AG09309 (cell line): Measurements from ENCODE around the gene ZSWIM5.
A peak's percentile ranks its signal among the peaks of the same experiment; 100 is the strongest.
"Not testable (repeated sequence)": the region's sequence is repeated elsewhere in the genome, so short reads cannot be mapped to it uniquely, and the experiment has no call there.

Experiments used
- DNase-seq: peaks from one replicate; pipeline ENCODE4 v3.0.0-alpha.2; 2010; ENCODE audit warnings: low read depth
- H3K4me3 ChIP-seq: 2 replicates; pipeline ENCODE4 v1.5.1; 2011; ENCODE audit warnings: mild to moderate bottlenecking, low read depth, low read length, moderate library complexity; ENCODE audit not compliant: control insufficient read depth
- TF ChIP-seq, protein P1 (sequence below): IDR thresholded peaks from 2 replicates; pipeline ENCODE4 v1.5.1; 2011; ENCODE audit warnings: mild to moderate bottlenecking, low read depth, low read length, inconsistent platforms; ENCODE audit not compliant: insufficient read depth, control insufficient read depth; ENCODE audit errors: missing control alignments

The ZSWIM5 gene

DNA sequence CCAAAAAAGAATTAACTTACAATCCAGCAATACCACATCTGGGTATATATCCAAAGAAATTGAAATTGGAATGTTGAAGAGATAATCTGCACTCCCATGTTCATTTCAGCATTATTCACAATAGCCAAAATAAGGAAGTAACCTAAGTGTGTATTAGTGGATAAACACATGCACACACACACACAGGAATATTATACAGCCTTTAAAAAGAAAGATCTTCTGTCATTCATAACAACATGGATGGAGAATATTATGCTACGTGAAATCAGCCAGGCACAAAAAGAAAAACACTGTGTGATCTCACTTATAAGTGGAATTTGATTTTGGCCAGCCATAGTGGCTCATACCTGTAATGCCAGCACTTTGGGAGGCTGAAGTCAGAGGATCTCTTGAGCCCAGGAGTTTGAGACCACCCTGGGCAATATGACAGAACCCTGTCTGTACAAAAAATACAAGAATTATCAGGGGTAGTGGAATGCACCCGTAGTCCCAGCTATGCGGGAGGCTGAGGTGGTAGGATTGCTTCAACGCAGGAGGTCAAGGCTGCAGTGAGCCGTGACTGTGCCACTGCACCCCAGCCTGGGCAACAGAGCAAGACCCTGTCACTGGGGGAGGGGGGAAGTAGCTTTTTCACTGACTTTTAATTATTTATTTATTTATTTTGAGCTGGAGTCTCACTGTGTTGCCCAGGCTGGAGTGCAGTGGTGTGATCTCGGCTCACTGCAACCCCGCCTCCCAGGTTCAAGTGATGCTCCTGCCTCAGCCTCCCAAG, 210.8 kb downstream of the ZSWIM5 start:
- TF ChIP-seq, protein P1, sequence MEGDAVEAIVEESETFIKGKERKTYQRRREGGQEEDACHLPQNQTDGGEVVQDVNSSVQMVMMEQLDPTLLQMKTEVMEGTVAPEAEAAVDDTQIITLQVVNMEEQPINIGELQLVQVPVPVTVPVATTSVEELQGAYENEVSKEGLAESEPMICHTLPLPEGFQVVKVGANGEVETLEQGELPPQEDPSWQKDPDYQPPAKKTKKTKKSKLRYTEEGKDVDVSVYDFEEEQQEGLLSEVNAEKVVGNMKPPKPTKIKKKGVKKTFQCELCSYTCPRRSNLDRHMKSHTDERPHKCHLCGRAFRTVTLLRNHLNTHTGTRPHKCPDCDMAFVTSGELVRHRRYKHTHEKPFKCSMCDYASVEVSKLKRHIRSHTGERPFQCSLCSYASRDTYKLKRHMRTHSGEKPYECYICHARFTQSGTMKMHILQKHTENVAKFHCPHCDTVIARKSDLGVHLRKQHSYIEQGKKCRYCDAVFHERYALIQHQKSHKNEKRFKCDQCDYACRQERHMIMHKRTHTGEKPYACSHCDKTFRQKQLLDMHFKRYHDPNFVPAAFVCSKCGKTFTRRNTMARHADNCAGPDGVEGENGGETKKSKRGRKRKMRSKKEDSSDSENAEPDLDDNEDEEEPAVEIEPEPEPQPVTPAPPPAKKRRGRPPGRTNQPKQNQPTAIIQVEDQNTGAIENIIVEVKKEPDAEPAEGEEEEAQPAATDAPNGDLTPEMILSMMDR = no peak
- no peak overlapping the region for H3K4me3 ChIP-seq
- no peak for DNase-seq

DNA sequence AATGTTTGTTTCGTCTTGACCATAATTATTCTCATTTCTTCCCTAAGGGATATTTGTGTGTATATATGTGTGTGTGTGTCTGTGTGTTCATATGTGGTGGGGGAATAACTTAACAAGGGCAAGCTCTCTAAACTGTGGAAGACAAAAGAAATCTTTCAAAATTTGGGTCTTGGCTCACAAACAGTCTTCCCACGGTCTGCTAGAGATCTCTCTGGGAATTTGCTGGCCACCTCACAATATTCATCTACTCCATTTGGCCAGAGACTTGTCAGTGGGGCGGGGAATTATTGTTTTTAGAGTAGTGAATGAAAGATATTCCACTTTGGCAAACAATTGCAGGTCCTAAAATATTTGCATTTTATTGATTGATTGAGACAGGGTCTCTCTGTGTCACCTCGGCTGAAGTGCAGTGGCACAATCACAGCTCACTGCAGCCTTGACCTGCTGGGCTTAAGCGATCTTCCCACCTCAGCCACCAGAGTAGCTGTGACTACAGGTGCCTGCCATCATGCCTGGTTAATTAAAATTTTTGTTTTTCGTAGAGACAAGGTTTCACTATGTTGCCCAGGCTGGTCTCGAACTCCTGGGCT, 212.0 kb downstream of the ZSWIM5 start:
- H3K4me3 ChIP-seq = no peak overlapping the region
- TF ChIP-seq, protein P1 = no peak
- DNase-seq = no peak

DNA sequence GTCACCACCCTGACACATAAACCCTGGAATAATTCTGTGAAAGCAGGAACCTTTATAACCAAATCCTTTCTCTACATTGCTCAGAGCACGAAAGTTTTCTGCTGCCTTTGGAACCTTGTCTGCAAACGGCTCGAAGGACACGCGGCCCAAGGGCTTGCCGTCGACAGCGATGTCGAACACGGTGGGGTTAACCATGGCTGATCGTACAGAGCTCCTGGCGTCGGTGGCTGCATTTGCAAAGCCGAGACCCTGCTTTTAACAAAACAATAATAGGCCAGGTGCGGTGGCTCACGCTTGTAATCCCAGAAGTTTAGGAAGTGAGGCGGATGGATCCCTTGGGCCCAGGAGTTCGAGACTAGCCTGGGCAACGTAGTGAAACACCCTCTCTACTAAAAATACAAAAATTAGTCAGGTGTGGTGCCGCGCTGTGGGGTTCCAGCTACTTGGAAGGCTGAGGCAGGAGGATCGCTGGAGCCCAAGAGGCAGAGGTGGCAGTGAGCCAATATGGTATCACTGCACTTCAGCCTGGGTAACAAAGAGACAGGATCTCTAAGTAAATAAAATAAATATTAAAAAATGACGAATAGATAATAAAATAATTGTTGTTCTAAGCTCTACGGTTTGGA, 217.8 kb downstream of the ZSWIM5 start:
- no peak for DNase-seq
- no peak overlapping the region for H3K4me3 ChIP-seq
- TF ChIP-seq, protein P1 = no peak

DNA sequence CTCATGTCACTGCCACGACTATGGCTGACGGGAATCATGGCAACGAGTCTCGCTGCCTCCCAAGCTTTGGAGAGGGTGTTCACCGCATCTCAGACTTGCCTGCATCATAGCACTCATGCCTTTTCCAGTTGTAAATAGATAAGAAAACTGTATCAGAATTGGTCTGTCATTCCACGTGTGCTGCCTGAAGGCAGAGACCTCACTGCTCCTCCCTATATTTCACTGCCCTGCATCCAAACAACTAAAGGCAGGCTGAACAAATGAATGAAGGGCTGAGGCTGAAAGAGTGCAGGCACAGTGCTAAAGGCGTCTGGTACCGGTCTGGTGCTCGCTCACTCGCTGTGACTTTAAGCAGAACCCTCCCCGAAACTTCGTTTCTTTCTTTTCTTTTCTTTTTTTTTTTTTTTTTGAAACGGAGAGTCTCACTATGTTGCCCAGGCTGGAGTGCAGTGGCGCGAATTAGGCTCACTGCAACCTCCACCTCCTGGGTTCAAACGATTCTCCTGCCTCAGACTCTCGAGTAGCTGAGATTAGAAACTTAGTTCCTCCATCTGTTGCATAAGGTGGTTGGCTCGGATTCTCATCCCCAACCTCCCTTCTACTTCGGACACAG, 220.6 kb downstream of the ZSWIM5 start:
- TF ChIP-seq, protein P1 = no peak
- no peak for DNase-seq

DNA sequence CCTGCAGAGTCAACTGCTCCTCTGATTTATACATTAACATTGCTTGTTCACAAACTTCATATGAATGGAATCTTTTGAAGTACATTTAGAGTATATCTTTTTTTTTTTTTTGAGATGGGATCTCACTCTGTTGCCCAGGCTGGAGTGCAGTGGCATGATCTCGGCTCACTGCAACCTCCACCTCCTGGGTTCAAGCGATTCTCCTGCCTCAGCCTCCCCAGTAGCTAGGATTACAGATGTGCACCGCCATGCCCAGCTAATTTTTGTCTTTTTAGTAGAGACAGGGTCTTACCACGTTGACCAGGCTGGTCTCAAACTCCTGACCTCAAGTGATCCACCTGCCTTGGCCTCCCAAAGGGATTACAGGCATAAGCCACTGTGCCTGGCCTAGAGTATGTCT, 229.0 kb downstream of the ZSWIM5 start:
- not testable (repeated sequence) for DNase-seq, H3K4me3 ChIP-seq

More for the DNA sequence above, 220.6 kb downstream of the ZSWIM5 start:
- peak overlapping the region; percentile 87 for H3K4me3 ChIP-seq

DNA sequence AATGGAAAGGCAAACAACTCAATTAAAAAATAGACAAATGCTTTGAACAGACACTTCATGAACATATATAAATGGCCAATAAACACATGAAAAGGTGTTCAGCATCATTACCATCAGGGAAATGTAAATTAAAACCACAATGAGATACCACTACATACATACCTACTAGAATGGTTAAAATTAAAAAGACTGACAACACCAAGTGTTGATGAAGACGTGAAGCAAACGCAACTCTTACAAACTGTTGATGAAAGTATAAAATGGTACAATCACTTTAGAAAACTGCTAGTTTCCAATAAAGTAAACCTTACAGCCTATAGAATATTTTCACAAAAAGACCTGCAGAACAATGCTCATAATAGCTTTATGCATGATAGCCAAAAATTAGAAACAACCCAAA, 230.2 kb downstream of the ZSWIM5 start:
- no peak overlapping the region for H3K4me3 ChIP-seq
- DNase-seq = no peak
- TF ChIP-seq, protein P1 = no peak

DNA sequence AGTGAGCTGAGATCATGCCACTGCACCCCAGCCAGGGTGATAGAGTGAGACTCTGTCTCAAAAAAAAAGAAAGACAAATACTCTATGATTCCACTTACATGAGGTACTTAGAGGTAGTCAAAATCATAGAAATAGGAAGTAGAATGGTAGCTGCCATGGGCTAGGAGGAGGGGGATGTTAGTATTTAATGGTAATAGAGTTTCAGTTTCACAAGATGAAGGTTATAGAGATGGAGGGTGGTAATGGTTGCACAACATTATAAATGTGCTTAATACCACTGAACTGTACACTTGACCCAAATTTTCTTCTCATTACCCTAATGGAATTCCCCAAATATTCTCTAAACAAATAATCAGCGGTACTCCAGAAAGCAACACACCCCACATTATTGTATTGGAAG, 232.8 kb downstream of the ZSWIM5 start:
- TF ChIP-seq, protein P1 = no peak
- no peak for DNase-seq
- no peak overlapping the region for H3K4me3 ChIP-seq
